GM18951 (cell line): ENCODE data around the gene TOP3B.
"Not testable (repeated sequence)": the region's sequence is repeated elsewhere in the genome, so short reads cannot be mapped to it uniquely, and the experiment has no call there.

ENCODE experiments used
- POLR2A ChIP-seq: IDR thresholded peaks from 4 replicates; pipeline ENCODE4 v1.6.1; 2011; ENCODE audit warnings: mild to moderate bottlenecking; ENCODE audit not compliant: insufficient read length, insufficient read depth; ENCODE audit errors: extremely low read depth
- in situ Hi-C: fragments of 300-500 bp; cut with MboI; formaldehyde crosslinking; loops from one replicate; pipeline ENCODE4 v1.12.0; 2022; ENCODE audit warnings: low sequenced_read_pairs, mixed read lengths, inconsistent platforms; ENCODE audit not compliant: unreplicated experiment

The TOP3B gene

DNA sequence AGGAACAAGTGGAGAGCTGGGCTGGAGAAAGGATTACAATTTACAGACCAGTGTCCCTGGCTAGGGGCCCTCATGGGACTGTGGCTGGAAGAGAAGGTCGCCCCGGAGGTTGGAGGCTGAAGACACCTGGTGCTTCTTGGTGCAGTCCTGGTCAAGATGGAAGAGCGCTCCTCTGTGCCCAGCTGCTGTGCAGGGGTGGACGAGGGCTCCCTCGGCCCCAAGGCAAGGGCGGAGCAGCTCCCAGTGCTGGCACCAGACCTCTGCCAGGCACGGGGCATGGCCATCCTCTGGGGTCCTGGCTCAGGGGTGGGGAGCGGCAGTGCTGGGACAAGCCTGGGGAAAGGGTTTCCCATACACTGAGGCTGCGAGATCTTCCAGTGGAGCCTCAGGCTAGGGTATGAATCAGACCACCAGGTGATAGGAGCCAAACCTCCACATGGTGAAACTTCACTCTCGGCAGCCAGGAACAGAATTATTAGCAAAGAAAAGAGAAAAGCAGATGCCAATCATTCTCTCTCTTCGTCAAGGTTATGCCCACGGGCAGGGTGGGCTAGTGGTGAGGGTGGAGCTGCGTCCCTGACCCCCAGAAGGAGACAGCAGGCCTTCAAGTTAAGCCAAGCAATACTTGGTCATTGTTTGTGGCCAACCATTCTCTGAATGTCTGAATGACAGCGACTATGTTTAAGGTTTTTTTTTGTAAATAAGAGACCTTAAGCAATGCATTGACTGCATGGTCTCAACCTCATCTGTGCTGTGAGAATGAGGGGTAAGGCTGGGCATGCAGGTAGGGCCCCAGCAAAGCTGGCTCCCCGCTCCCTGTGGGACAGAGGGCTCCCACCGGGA lies 62.0 kb downstream of the TOP3B start:
- in situ Hi-C loops, result no loop called here
- no peak for TF ChIP-seq POLR2A

- no peak for TF ChIP-seq POLR2A
- in situ Hi-C loops, result no loop called here
Measured at GRCh38 chr22:21919526-21920307, 62.9 kb downstream of the TOP3B start.

GRCh38 chr22:21918466-21919185 lies 64.0 kb downstream of the TOP3B start:
- no peak for TF ChIP-seq POLR2A

GRCh38 chr22:21917959-21918261 lies 64.7 kb downstream of the TOP3B start:
- in situ Hi-C loops, result no loop called here

More at GRCh38 chr22:21918466-21919185, 64.0 kb downstream of the TOP3B start:
- in situ Hi-C loops, result no loop called here

DNA sequence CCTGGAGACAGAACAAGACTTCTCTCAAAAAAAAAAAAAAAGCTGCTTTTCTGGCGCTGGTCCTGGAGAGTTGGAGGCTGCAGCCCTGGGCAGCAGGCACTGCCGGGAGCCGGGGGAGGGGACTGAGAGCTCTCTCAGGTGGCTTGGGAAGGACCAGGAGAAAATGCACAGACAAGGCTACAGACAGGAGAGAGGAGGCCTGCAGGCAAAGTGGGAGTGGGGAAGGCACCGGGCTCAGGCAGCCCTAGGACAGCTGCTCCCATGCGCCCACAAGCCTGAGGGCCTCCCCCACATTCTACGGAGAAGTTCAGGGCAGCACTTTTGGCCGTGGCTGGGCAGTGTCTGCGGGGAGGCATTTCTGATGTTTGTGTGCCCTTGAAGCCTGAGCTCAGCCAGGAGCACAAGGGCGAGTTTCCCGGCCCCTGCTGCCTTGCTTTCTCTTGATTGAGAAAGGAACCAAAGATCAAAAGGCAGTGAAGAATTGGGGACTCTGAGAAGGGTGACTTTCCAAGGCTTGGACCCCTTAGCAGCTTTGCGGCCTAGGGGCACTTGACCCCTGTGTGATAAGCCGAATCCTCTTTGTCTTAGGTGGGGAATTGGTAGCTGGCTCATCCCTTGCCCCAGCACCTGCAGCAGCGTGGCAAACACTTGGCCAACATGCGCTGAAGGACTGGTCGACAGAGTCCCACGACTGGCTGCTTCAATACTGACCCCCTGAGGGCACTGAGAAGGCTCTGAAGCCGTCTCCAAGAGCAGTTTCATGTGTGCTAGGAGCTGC lies 65.2 kb downstream of the TOP3B start:
- no peak for TF ChIP-seq POLR2A
- in situ Hi-C loops, result no loop called here

More at GRCh38 chr22:21917959-21918261, 64.7 kb downstream of the TOP3B start:
- no peak for TF ChIP-seq POLR2A

- TF ChIP-seq POLR2A, result no peak
- in situ Hi-C loops, result no loop called here
Measured at GRCh38 chr22:21916309-21916918, 66.2 kb downstream of the TOP3B start.

GRCh38 chr22:21915624-21916308 lies 66.8 kb downstream of the TOP3B start:
- in situ Hi-C loops, result no loop called here
- no peak for TF ChIP-seq POLR2A

DNA sequence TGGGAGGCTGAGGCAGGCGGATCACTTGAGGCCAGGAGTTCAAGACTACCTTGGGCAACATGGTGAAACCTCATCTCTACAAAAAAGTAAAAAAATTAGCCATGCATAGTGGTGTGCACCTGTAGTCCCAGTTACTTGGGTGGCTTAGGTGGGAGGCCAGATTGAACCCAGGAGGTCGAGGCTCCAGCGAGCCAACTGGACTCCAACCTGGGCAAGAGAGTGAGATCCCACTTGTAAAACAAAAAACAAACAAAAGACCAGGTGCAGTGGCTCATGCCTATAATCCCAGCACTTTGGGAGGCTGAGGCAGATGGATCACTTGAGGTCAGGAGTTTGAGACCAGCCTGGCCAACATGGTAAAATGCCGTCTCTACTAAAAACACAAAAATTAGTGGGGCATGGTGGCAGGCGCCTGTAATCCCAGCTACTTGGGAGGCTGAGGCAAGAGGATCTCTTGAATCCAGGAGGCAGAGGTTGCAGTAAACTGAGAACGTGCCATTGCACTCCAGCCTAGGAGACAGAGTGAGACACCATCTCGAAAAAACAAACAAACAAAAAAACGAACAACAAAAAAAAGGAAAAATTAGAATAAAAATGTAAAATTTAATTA lies 68.4 kb downstream of the TOP3B start:
- in situ Hi-C loops, result not testable (repeated sequence)

- in situ Hi-C loops, result not testable (repeated sequence)
Measured at GRCh38 chr22:21910367-21910766, 72.2 kb downstream of the TOP3B start.

- TF ChIP-seq POLR2A, result no peak
- in situ Hi-C loops, result no loop called here
Measured at GRCh38 chr22:21909871-21910270, 72.7 kb downstream of the TOP3B start.

DNA sequence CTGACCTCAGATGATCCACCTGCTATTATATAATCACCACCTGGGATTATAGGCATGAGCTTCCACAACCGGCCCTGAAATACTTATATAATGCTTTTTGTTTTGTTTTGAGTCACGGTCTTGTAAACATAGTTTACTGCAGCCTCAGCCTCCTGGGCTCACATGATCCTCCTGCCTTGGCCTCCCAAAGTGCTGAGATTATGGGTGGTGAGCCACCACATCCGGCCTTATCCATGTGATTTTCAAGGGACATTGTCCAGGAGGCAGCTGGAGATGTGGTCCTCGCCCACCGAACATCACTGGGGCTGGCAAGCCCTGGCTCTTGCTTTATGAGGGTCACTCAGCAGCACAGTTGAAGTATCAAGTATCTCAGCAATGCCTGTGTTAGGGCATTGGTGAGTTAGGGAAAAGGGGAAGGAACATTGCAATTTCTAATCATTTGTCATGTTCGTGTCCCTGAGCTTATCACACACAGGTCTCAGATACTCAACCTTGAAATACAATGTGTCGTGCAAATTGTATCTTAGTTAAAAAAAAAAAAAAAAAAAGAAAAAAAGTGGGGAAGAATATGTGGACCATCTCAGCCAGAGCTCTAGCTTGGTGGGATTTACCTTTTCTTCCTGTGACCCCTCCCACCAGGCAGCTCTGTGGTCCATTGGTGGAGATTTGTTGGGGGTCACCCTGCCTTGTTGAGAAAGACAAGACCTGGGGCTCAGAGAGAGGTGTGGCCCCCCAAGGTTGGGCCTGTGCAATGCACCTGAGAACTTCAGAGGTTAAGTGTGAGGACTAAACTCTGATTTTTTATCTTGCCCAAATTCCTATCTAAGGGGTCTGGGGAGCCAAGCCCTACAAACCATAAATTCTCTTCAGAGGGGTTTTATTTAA lies 74.7 kb downstream of the TOP3B start:
- TF ChIP-seq POLR2A, result no peak
- in situ Hi-C loops, result no loop called here
